H1 (cell line): ENCODE results near the gene TPSB2. TPM values are rescaled to one million over a fixed set of nuclear protein-coding genes. Genes with fewer than 3 reads are reported as not detected.

Source experiments
- BACH1 ChIP-seq: IDR thresholded peaks from 2 replicates; pipeline ENCODE4 v1.6.1; 2012; ENCODE audit warnings: low read length, improper control_type of control experiment
- CBX5 ChIP-seq: fragments of 300-800, 300-1000 bp; sonication (generic); IDR thresholded peaks from 2 replicates; pipeline ENCODE4 v1.7.1; 2016; ENCODE audit warnings: antibody characterized with exemption, low read length, low read depth
- CHD7 ChIP-seq: fragments of 300-600 bp; sonication (generic); IDR thresholded peaks from 2 replicates; pipeline ENCODE4 v1.7.1; 2012; ENCODE audit warnings: low read length, moderate library complexity, mild to moderate bottlenecking, inconsistent platforms; ENCODE audit not compliant: insufficient replicate concordance
- CTCF ChIP-seq, 3 experiments: IDR thresholded peaks; 1 replicate in 2 of 3; 2 replicates in 1 of 3; pipeline versions ENCODE4 v1.5.1 to v1.6.1; 2011; ENCODE audit warnings: low read length in 3 of 3, mild to moderate bottlenecking in 3 of 3, inconsistent platforms in 2 of 3, low read depth in 1 of 3, moderate library complexity in 1 of 3; ENCODE audit not compliant: insufficient read depth in 1 of 3; ENCODE audit errors: control extremely low read depth in 1 of 3
- FOSL1 ChIP-seq: IDR thresholded peaks from 2 replicates; pipeline ENCODE4 v1.6.1; 2011; ENCODE audit warnings: mild to moderate bottlenecking, low read depth, low read length, moderate library complexity; ENCODE audit not compliant: insufficient read depth
- polyA plus RNA-seq, 7 experiments: library from polyadenylated mRNA; depleted of rRNA in 3 of 7; stranded (reverse) in 5 of 7; unstranded in 2 of 7; fragments of >200 nt in 5 of 7; fragments of 200-250 nt in 2 of 7; gene quantifications; 1 replicate in 5 of 7; 2 replicates in 1 of 7; 4 replicates in 1 of 7; pipeline versions ENCODE4 v1.2.1 to v1.2.3, GENCODE V29; 2011 to 2013; ENCODE audit warnings: missing spikeins in 2 of 7, mixed read lengths in 2 of 7
- total RNA-seq: library from RNA; stranded (reverse); fragmentation: NEBNext Ultra II Directional; extraction: Animal tissue kit (Norgen Biotek cat#: 25700); gene quantifications from 2 replicates; pipeline ENCODE4 v1.2.1, GENCODE V29; 2021

TPSB2 gene
- total and polyA plus RNA-seq, 2 of the 8 experiments (the other 6 are each of a cell fraction or from before 2014, with no cell fraction given): 0.08 TPM; not detected in 1

GRCh38 chr16:1260101-1260680 is 30.2 kb upstream of the TPSB2 start (continued):
- no peak for TF ChIP-seq CHD7
- TF ChIP-seq BACH1: no peak
- TF ChIP-seq CTCF (IDR thresholded peaks at IDR 0.05; ENCODE audit: control extremely low read depth in 1 of 3, insufficient read depth in 1 of 3, low read depth in 1 of 3, low read length in 3 of 3): no peak
- TF ChIP-seq CBX5: no peak
- TF ChIP-seq FOSL1: no peak
- TF ChIP-seq, all 59 proteins: peak for 0
